Measurements from ENCODE around the gene TMEM97. TPM values are rescaled to one million over a fixed set of nuclear protein-coding genes. Genes with fewer than 3 reads are reported as not detected.

TMEM97 gene
- total RNA-seq, 2 donors from 2014 or later, result 72.1 to 80.7 TPM

DNA sequence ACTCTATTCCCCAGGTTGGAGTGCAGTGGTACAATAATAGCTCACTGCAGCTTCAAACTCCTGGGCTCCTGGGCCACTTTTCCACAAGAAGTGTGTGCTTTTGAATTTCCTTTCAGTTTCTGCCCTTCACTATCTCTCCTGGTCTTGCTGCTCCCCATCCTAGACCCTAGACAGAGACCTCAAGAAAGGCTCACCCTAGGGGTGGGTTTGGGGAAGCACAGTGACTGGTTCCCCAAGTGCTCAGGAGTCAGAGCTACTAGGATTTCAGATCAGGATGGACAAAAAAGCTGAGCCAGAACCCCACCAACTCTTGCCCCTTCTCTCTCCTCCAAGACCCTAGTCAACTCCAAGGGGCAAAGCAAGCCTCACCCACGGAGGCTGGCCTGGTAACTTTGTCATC, 47.6 kb downstream of the TMEM97 start:
- Histone ChIP-seq H3K4me3 (ENCODE audit: low read length) (no peak overlapping the region), H3K27me3 (ENCODE audit: control insufficient read depth, insufficient read depth, low read length, poor library complexity, severe bottlenecking) (peaks cover 39% of the 10 kb centered on the region), H3K9me3 (ENCODE audit: control insufficient read depth, low read length) (no peaks in the 10 kb centered on the region), H3K36me3 (ENCODE audit: control insufficient read depth, insufficient read depth, low read length) (peaks cover 7% of the 10 kb centered on the region), H3K4me1 (ENCODE audit: control insufficient read depth, insufficient read depth, low read length) (peaks cover 12% of the 10 kb centered on the region), H3K9ac (ENCODE audit: extremely low read depth, low read length, poor library complexity, severe bottlenecking) (no peak overlapping the region), H3K27ac (ENCODE audit: low read depth, low read length) (no peak overlapping the region)
- DNase-seq, result peak; percentile 64
- Mint-ChIP-seq H3K27ac (no peak overlapping the region), H3K4me1 (peaks cover 21% of the 10 kb centered on the region), H3K4me3 (no peak overlapping the region), H3K36me3 (ENCODE audit: low read depth) (peaks cover 14% of the 10 kb centered on the region), H3K9me3 (no peaks in the 10 kb centered on the region), H3K27me3 (ENCODE audit: insufficient read depth) (peaks cover 11% of the 10 kb centered on the region)
- 95% methylated on average over 1 of the region's 1 CpG; no CpG with 5 or more reads in 1 of the 2 experiments for WGBS, 2 experiments (ENCODE audit: insufficient coverage in 1 of 2, insufficient read length in 1 of 2)
- peak; percentile 38 for TF ChIP-seq CTCF (conservative IDR thresholded peaks at IDR 0.05)

- peaks cover 45% of the 10 kb centered on the region for H3K27me3 ChIP-seq (ENCODE audit: control insufficient read depth, insufficient read depth, low read length, poor library complexity, severe bottlenecking)
- H3K36me3 ChIP-seq (ENCODE audit: control insufficient read depth, insufficient read depth, low read length), result no peaks in the 10 kb centered on the region
- 90 to 93% methylated on average over 9 to 21 of the region's 21 CpGs for WGBS, 2 experiments (ENCODE audit: insufficient coverage in 1 of 2, insufficient read length in 1 of 2)
- Mint-ChIP-seq H3K9me3 (no peaks in the 10 kb centered on the region), H3K4me1 (peaks cover 21% of the 10 kb centered on the region), H3K27me3 (ENCODE audit: insufficient read depth) (peaks cover 20% of the 10 kb centered on the region), H3K4me3 (no peak overlapping the region), H3K36me3 (ENCODE audit: low read depth) (peaks cover 9% of the 10 kb centered on the region), H3K27ac (no peak overlapping the region)
- H3K9me3 ChIP-seq (ENCODE audit: control insufficient read depth, low read length), result no peaks in the 10 kb centered on the region
- no peak for TF ChIP-seq CTCF (conservative IDR thresholded peaks at IDR 0.05)
- DNase-seq, result no peak
- peaks cover 12% of the 10 kb centered on the region for H3K4me1 ChIP-seq (ENCODE audit: control insufficient read depth, insufficient read depth, low read length)
- H3K9ac ChIP-seq (ENCODE audit: extremely low read depth, low read length, poor library complexity, severe bottlenecking), result no peak overlapping the region
- no peak overlapping the region for H3K27ac ChIP-seq (ENCODE audit: low read depth, low read length)
- H3K4me3 ChIP-seq (ENCODE audit: low read length), result no peak overlapping the region
Measured at GRCh38 chr17:28367641-28368305, 48.8 kb downstream of the TMEM97 start.

DNA sequence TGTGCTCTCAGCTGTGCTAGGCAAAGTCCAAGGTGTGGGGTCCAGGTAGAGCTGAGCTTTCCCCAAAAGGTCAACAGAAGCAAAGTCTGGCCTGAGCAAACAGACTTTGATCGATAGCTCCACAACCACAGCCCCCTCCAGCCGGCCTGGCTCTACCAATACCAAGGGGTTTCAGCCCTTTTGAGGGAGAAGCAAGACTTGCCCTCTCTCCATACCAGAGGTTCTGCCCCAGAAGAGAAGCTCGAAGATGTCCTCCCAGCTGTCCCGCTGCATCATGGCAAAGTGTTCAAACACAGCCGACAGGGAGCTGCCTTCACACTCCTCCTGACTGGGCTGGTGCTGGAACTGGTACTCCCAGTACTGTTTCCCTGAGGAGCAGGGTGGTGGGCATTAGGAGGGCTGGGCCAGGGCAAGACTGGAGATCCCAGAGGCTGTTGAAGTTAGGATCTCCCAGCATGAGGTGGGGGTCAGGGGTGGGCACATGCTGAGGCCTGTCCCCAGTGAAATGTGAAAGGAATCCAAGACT, 49.4 kb downstream of the TMEM97 start:
- Mint-ChIP-seq H3K27ac (no peak overlapping the region), H3K27me3 (ENCODE audit: insufficient read depth) (peaks cover 26% of the 10 kb centered on the region), H3K36me3 (ENCODE audit: low read depth) (peaks cover 8% of the 10 kb centered on the region), H3K4me3 (no peak overlapping the region), H3K4me1 (peaks cover 20% of the 10 kb centered on the region), H3K9me3 (no peaks in the 10 kb centered on the region)
- DNase-seq, result no peak
- H3K27me3 ChIP-seq (ENCODE audit: control insufficient read depth, insufficient read depth, low read length, poor library complexity, severe bottlenecking), result peaks cover 51% of the 10 kb centered on the region
- H3K4me3 ChIP-seq (ENCODE audit: low read length), result no peak overlapping the region
- no peak overlapping the region for H3K9ac ChIP-seq (ENCODE audit: extremely low read depth, low read length, poor library complexity, severe bottlenecking)
- H3K27ac ChIP-seq (ENCODE audit: low read depth, low read length), result no peak overlapping the region
- H3K36me3 ChIP-seq (ENCODE audit: control insufficient read depth, insufficient read depth, low read length), result no peaks in the 10 kb centered on the region
- no peaks in the 10 kb centered on the region for H3K9me3 ChIP-seq (ENCODE audit: control insufficient read depth, low read length)
- no peak for TF ChIP-seq CTCF (conservative IDR thresholded peaks at IDR 0.05)
- H3K4me1 ChIP-seq (ENCODE audit: control insufficient read depth, insufficient read depth, low read length), result peaks cover 12% of the 10 kb centered on the region
- 92 to 100% methylated on average over 4 to 5 of the region's 5 CpGs for WGBS, 2 experiments (ENCODE audit: insufficient coverage in 1 of 2, insufficient read length in 1 of 2)
